GM23248 (cell line): Measurements from ENCODE around the gene HMGB4.

Experiments used
- EZH2 ChIP-seq: fragments of 200-600 bp; sonication (generic); IDR thresholded peaks from 2 replicates; pipeline ENCODE4 v1.6.1; 2018; ENCODE audit warnings: antibody characterized with exemption, mild to moderate bottlenecking; ENCODE audit not compliant: insufficient read depth, poor library complexity, severe bottlenecking
- EZH2phosphoT487 ChIP-seq: fragments of 200-600 bp; sonication (generic); IDR thresholded peaks from 2 replicates; pipeline ENCODE4 v1.6.1; 2018; ENCODE audit warnings: antibody characterized with exemption, moderate library complexity, mild to moderate bottlenecking, low read depth; ENCODE audit not compliant: insufficient read depth

GRCh38 chr1:33826711-33827110, 37.2 kb upstream of the HMGB4 start:
- no peak for TF ChIP-seq EZH2
- TF ChIP-seq EZH2phosphoT487 = no peak
